ENCODE results near the gene SUGCT.

The SUGCT gene

DNA sequence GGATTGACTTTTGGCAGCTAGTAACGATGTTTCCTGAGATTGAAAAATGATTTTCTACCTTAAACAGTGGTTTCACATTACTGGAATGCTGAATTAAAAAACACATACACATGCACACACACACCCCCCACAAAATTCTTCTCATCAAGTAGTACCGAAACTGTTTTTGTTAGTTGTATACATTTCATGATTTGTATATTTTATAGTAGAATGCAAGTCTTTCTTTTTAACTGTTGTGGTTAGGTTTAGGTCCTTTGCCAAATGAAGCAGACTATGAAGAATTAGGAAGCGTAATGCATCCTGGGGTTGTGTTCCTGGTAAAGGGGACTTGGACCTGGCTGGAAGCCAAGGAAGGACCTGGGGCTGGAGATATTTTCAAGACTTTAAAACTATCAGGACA lies 505.8 kb downstream of the SUGCT start:
- Histone ChIP-seq H3K4me2 (ENCODE audit: low read depth, low read length, poor library complexity, severe bottlenecking) (no peak overlapping the region), H3K9me2 (replicated peaks; ENCODE audit: low read depth, low read length) (no peaks in the 10 kb centered on the region), H4K20me1 (ENCODE audit: insufficient read depth, low read length, poor library complexity, severe bottlenecking) (no peaks in the 10 kb centered on the region), H3K4me1 (ENCODE audit: insufficient read depth, low read length, poor library complexity, severe bottlenecking) (no peaks in the 10 kb centered on the region), H3K4me3 (ENCODE audit: low read length, poor library complexity, severe bottlenecking) (no peak overlapping the region), H2AFZ (ENCODE audit: low read length) (no peak overlapping the region), H3K36me3 (ENCODE audit: insufficient read depth, low read length) (no peaks in the 10 kb centered on the region), H3K9me3 (ENCODE audit: insufficient read depth, low read depth, low read length) (no peaks in the 10 kb centered on the region), H3F3A (ENCODE audit: low read depth) (no peaks in the 10 kb centered on the region), H3K79me2 (ENCODE audit: insufficient read depth, low read length) (no peaks in the 10 kb centered on the region), H3K27me3 (ENCODE audit: insufficient read depth, low read length, poor library complexity, severe bottlenecking) (no peaks in the 10 kb centered on the region), H3K9ac (ENCODE audit: low read depth, low read length, poor library complexity, severe bottlenecking) (no peak overlapping the region)
- TF ChIP-seq EZH2phosphoT487 (IDR thresholded peaks at IDR 0.05; ENCODE audit: borderline replicate concordance) (no peak), CTCF (conservative IDR thresholded peaks at IDR 0.05; ENCODE audit: low read length) (no peak)

DNA sequence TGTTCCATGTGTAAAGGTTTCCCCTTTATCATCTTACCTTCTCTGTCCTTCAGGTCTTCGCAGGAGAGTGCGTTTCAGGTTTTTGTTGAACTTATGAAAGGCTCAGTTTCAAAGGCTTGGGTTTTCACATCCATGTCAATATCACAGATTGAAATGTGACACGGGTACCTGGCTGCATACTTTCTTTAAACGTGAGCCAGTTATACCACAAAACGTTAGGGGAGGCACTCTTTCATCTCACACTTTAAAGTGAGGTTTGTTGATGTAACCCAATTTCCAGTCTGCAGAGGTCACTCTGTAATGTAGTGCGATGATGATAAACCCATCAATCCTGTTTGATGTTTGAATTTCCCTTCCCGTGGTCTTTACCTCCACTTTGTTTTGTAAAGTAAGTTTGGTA lies 506.9 kb downstream of the SUGCT start:
- H3K36me3 ChIP-seq (ENCODE audit: insufficient read depth, low read length): no peaks in the 10 kb centered on the region
- no peak for TF ChIP-seq EZH2phosphoT487 (IDR thresholded peaks at IDR 0.05; ENCODE audit: borderline replicate concordance)
- TF ChIP-seq CTCF (conservative IDR thresholded peaks at IDR 0.05; ENCODE audit: low read length): no peak
- no peaks in the 10 kb centered on the region for H3K9me2 ChIP-seq (replicated peaks; ENCODE audit: low read depth, low read length)
- H3K27me3 ChIP-seq (ENCODE audit: insufficient read depth, low read length, poor library complexity, severe bottlenecking): no peaks in the 10 kb centered on the region
- no peaks in the 10 kb centered on the region for H3K4me1 ChIP-seq (ENCODE audit: insufficient read depth, low read length, poor library complexity, severe bottlenecking)
- H3K4me2 ChIP-seq (ENCODE audit: low read depth, low read length, poor library complexity, severe bottlenecking): no peak overlapping the region
- H3K9me3 ChIP-seq (ENCODE audit: insufficient read depth, low read depth, low read length): no peaks in the 10 kb centered on the region
- H2AFZ ChIP-seq (ENCODE audit: low read length): no peak overlapping the region
- no peaks in the 10 kb centered on the region for H3K79me2 ChIP-seq (ENCODE audit: insufficient read depth, low read length)
- no peak overlapping the region for H3K9ac ChIP-seq (ENCODE audit: low read depth, low read length, poor library complexity, severe bottlenecking)
- no peaks in the 10 kb centered on the region for H4K20me1 ChIP-seq (ENCODE audit: insufficient read depth, low read length, poor library complexity, severe bottlenecking)
- no peaks in the 10 kb centered on the region for H3F3A ChIP-seq (ENCODE audit: low read depth)
- H3K4me3 ChIP-seq (ENCODE audit: low read length, poor library complexity, severe bottlenecking): no peak overlapping the region

GRCh38 chr7:40643664-40644063 lies 508.9 kb downstream of the SUGCT start:
- no peaks in the 10 kb centered on the region for H3F3A ChIP-seq (ENCODE audit: low read depth)
- H2AFZ ChIP-seq (ENCODE audit: low read length): no peak overlapping the region
- no peaks in the 10 kb centered on the region for H3K36me3 ChIP-seq (ENCODE audit: insufficient read depth, low read length)
- H3K27me3 ChIP-seq (ENCODE audit: insufficient read depth, low read length, poor library complexity, severe bottlenecking): no peaks in the 10 kb centered on the region
- H3K9me2 ChIP-seq (replicated peaks; ENCODE audit: low read depth, low read length): no peaks in the 10 kb centered on the region
- TF ChIP-seq CTCF (conservative IDR thresholded peaks at IDR 0.05; ENCODE audit: low read length) (no peak), EZH2phosphoT487 (IDR thresholded peaks at IDR 0.05; ENCODE audit: borderline replicate concordance) (no peak)
- H3K4me3 ChIP-seq (ENCODE audit: low read length, poor library complexity, severe bottlenecking): no peak overlapping the region
- H3K79me2 ChIP-seq (ENCODE audit: insufficient read depth, low read length): no peaks in the 10 kb centered on the region
- H3K9me3 ChIP-seq (ENCODE audit: insufficient read depth, low read depth, low read length): no peaks in the 10 kb centered on the region
- no peaks in the 10 kb centered on the region for H4K20me1 ChIP-seq (ENCODE audit: insufficient read depth, low read length, poor library complexity, severe bottlenecking)
- H3K9ac ChIP-seq (ENCODE audit: low read depth, low read length, poor library complexity, severe bottlenecking): no peak overlapping the region
- H3K4me2 ChIP-seq (ENCODE audit: low read depth, low read length, poor library complexity, severe bottlenecking): no peak overlapping the region
- no peaks in the 10 kb centered on the region for H3K4me1 ChIP-seq (ENCODE audit: insufficient read depth, low read length, poor library complexity, severe bottlenecking)
